Heart left ventricle (tissue), 13 donors: ENCODE measurements around the gene CNNM3.

Experiments used
- POLR2A ChIP-seq, 2 donors: fragments of 450-650 bp; IDR thresholded peaks; one replicate each; pipeline ENCODE4 v1.6.1; 2017; ENCODE audit warnings: antibody characterized with exemption in 2 of 2, mild to moderate bottlenecking in 2 of 2, moderate library complexity in 2 of 2
- TF ChIP-seq, protein P1 (sequence below), 12 donors: fragments of 200-600 bp; sonication (generic) in 4 of 12; IDR thresholded peaks; one replicate each; pipeline versions ENCODE4 v1.5.0 to v1.8.0; 2018 to 2022; ENCODE audit warnings: antibody characterized with exemption in 12 of 12, mild to moderate bottlenecking in 5 of 12
- donor health status: ischemic (EF 13 %, LVEDD 7.1; RV severe dilation, severe dysfunction).
- donor health status: DM: no; HTN: yes; CAD: no.
- donor health status: DM: no; HTN: no; CAD: no.
- donor health status: ischemic (EF 25% LVEDD 6.9; RV normal size, moderate dysfunction).
- donor health status: ischemic (EF 25% LVEDD 5.7; RV mildly dilated, moderate dysfunction).
- donor health status: ischemic (EF 35%, LVEDD 5.7; RV mildly dilated, moderate dysfunction).
- donor health status: nonischemic (EF 11% LVEDD 7.7; RV severe dilation, severe dysfunction).
- donor health status: DM: yes; HTN: yes; CAD: no.
- donor health status: PGD.
- donor health status: ischemic (EF 29% LVEDD 5.4; RV normal size, mild dysfunction).
- donor health status: nonischemic (EF 23%, LVEDD 6.1; RV moderate dilation, normal function).

DNA sequence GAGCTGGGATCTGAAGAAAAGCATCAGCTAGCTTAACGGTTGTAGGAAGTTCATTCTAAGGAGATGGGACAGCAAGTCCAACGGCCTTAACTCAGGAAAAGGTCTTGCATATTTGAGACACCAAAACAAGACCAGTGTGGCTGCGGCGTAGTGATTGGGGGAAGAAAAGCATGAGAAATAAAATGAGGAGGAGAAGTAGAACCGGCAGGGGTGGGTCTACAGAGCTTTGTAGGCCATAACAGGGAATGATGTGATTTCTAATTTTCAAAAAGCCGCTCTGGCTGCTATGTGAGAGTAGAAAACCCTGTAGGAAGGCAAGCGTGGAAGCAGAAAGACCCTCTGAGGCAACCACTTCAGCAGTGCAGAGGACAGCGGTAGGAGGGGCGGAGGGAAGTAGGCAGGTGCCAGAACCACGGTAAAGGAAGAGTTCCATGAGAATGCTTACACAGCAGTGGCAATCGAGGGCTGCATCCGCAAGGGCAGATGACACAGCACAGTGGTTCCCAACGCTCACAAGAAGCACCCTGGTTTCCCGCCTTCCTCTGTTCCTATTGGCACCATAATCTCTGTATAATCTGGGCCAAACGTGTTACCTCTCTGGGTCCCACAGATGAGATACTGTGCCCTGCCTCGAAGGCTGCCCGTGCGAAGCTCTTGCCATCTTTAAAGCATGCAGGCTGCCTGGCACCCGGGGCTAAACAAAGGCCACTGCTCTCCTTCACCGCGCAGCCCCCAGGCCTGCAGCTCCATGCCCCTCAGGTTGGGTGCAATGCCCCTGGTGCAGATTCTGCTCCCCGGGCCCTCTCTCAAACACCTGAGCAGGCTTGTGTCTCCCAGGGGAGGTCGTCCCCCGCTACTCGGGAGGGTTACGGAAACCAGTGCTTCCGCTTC, 41.0 kb downstream of the CNNM3 start:
- TF ChIP-seq, protein P1, sequence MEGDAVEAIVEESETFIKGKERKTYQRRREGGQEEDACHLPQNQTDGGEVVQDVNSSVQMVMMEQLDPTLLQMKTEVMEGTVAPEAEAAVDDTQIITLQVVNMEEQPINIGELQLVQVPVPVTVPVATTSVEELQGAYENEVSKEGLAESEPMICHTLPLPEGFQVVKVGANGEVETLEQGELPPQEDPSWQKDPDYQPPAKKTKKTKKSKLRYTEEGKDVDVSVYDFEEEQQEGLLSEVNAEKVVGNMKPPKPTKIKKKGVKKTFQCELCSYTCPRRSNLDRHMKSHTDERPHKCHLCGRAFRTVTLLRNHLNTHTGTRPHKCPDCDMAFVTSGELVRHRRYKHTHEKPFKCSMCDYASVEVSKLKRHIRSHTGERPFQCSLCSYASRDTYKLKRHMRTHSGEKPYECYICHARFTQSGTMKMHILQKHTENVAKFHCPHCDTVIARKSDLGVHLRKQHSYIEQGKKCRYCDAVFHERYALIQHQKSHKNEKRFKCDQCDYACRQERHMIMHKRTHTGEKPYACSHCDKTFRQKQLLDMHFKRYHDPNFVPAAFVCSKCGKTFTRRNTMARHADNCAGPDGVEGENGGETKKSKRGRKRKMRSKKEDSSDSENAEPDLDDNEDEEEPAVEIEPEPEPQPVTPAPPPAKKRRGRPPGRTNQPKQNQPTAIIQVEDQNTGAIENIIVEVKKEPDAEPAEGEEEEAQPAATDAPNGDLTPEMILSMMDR (IDR thresholded peaks at IDR 0.05): no peak
- TF ChIP-seq POLR2A (IDR thresholded peaks at IDR 0.05): no peak
